ENCODE measurements around the gene SLC2A10.

Gene SLC2A10

DNA sequence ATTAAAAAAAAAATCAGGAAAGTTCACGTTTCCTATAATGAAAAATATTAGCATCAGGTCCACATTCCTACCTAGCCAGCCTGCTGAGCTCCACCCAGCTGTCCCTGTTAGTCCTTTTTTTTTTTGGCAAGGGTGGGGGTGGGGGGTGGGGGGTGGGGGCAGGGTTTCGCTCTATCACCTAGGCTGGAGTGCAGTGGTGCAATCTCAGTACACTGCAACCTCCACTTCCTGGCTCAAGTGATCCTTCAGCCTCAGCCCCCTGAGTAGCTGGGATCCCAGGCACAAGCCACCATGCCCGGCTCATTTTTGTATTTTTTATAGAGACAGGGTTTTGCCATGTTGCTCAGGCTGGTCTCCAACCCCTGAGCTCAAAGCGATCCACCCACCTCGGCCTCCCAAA is 7.5 kb upstream of the SLC2A10 start:
- TF ChIP-seq, protein P1, sequence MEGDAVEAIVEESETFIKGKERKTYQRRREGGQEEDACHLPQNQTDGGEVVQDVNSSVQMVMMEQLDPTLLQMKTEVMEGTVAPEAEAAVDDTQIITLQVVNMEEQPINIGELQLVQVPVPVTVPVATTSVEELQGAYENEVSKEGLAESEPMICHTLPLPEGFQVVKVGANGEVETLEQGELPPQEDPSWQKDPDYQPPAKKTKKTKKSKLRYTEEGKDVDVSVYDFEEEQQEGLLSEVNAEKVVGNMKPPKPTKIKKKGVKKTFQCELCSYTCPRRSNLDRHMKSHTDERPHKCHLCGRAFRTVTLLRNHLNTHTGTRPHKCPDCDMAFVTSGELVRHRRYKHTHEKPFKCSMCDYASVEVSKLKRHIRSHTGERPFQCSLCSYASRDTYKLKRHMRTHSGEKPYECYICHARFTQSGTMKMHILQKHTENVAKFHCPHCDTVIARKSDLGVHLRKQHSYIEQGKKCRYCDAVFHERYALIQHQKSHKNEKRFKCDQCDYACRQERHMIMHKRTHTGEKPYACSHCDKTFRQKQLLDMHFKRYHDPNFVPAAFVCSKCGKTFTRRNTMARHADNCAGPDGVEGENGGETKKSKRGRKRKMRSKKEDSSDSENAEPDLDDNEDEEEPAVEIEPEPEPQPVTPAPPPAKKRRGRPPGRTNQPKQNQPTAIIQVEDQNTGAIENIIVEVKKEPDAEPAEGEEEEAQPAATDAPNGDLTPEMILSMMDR (tag by site-specific recombination; IDR thresholded peaks at IDR 0.05): no peak
- TF ChIP-seq ZNF133 (tag by site-specific recombination; IDR thresholded peaks at IDR 0.05): no peak
- no peak for TF ChIP-seq EGR2 (tag by site-specific recombination; IDR thresholded peaks at IDR 0.05; ENCODE audit: low read depth)
- no peak for TF ChIP-seq ZNF140 (tag by site-specific recombination; IDR thresholded peaks at IDR 0.05)
- no peak for TF ChIP-seq MEIS1 (CRISPR knock-in tag; IDR thresholded peaks at IDR 0.05; ENCODE audit: borderline replicate concordance)
- TF ChIP-seq ZNF670 (tag by site-specific recombination; IDR thresholded peaks at IDR 0.05; ENCODE audit: low read depth): no peak
- no peak for TF ChIP-seq ZNF302 (tag by site-specific recombination; IDR thresholded peaks at IDR 0.05; ENCODE audit: low read depth)
- TF ChIP-seq ZNF155 (tag by site-specific recombination; IDR thresholded peaks at IDR 0.05): no peak
- no peak for TF ChIP-seq ZBTB20 (tag by site-specific recombination; IDR thresholded peaks at IDR 0.05)
- Histone ChIP-seq H3K9me3 (ENCODE audit: control insufficient read depth, insufficient read depth, low read depth, low read length) (no peaks in the 10 kb centered on the region), H3K4me3 (ENCODE audit: low read depth, low read length) (no peak overlapping the region), H3K4me1 (ENCODE audit: control insufficient read depth, insufficient read depth, low read length) (no peaks in the 10 kb centered on the region), H3K27ac (ENCODE audit: extremely low read depth, low read depth, low read length) (no peak overlapping the region), H3K36me3 (ENCODE audit: control insufficient read depth in 2 of 2, insufficient read depth in 1 of 2, low read length in 2 of 2) (no peaks in the 10 kb centered on the region)
- ChIA-PET POLR2A (no interaction called here), CTCF (interaction anchor here (0.6 to 1.2 kb wide), 3 partner anchors 9 to 140 kb away, joined by 5 to 9 read pairs (median 7); no protein-coding TSS in a partner anchor)

DNA sequence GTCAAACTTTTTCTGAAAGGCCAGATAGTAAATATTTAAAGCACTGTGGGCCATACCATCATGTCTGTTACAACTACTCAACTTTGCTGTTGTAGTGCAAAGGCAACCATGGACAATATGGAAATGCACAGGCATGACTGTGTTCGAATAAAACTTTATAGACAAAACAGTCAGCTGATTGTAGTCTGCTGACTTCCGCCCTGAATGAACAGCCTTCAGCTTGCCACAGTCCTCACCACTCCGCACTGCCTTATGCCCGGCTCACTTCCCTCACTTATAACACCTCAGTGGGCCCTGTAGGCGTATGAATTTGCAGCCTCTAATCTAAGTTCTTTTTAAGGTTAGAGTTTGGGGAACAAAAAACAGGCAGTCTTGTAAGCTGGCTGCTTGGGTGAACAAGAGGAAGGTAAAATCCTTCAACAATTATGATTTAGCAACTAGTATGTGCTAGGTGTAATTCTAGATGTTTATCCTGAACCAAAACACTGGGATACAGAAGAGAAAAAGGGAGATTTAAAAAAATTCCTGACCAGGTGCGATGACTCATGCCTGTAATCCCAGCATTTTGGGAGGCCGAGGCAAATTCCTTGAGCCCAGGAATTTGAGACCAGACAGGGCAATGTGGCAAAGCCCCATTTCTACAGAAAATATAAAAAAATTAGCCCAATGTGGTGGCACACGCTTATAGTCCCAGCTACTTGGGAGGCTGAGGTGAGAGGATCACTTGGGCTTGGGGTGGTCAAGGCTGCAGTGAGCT is 6.8 kb upstream of the SLC2A10 start:
- Histone ChIP-seq H3K36me3 (ENCODE audit: control insufficient read depth in 2 of 2, insufficient read depth in 1 of 2, low read length in 2 of 2) (no peaks in the 10 kb centered on the region), H3K27ac (ENCODE audit: extremely low read depth, low read depth, low read length) (no peak overlapping the region), H3K4me1 (ENCODE audit: control insufficient read depth, insufficient read depth, low read length) (no peaks in the 10 kb centered on the region), H3K9me3 (ENCODE audit: control insufficient read depth, insufficient read depth, low read depth, low read length) (no peaks in the 10 kb centered on the region), H3K4me3 (ENCODE audit: low read depth, low read length) (no peak overlapping the region)
- ChIA-PET CTCF (interaction anchor here (0.8 kb wide), 1 partner anchor 8 kb away, joined by 7 read pairs; no protein-coding TSS in a partner anchor), POLR2A (interaction anchor here (0.6 kb wide), 1 partner anchor 13 kb away, joined by 3 read pairs; the partner anchor contains the start of gene TP53RK)
- TF ChIP-seq, protein P2, sequence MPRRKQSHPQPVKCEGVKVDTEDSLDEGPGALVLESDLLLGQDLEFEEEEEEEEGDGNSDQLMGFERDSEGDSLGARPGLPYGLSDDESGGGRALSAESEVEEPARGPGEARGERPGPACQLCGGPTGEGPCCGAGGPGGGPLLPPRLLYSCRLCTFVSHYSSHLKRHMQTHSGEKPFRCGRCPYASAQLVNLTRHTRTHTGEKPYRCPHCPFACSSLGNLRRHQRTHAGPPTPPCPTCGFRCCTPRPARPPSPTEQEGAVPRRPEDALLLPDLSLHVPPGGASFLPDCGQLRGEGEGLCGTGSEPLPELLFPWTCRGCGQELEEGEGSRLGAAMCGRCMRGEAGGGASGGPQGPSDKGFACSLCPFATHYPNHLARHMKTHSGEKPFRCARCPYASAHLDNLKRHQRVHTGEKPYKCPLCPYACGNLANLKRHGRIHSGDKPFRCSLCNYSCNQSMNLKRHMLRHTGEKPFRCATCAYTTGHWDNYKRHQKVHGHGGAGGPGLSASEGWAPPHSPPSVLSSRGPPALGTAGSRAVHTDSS (tag by site-specific recombination; IDR thresholded peaks at IDR 0.05): no peak

DNA sequence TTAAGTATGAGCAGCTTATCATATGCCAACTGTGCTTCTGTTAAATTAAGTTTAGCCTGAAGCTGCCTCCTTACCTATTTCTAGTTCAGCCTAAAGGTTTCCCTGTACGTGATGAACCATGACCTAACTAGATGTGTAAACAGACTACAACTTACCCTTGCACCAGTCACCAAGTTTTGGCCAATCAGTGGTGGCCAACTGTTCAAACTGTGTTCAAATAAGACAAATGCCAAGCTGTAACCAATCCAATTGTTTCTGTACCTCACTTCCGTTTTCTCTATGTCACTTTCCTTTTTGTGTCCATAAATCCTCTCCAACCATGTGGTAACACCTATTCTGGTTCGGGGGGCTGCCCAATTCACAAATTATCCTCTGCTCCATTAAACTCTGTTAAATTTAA is 6.0 kb upstream of the SLC2A10 start:
- ChIA-PET CTCF (interaction anchor here (1.3 kb wide), 1 partner anchor 50 kb away, joined by 4 read pairs; no protein-coding TSS in a partner anchor), POLR2A (no interaction called here)
- Histone ChIP-seq H3K9me3 (ENCODE audit: control insufficient read depth, insufficient read depth, low read depth, low read length) (no peaks in the 10 kb centered on the region), H3K27ac (ENCODE audit: extremely low read depth, low read depth, low read length) (no peak overlapping the region), H3K4me1 (ENCODE audit: control insufficient read depth, insufficient read depth, low read length) (no peaks in the 10 kb centered on the region), H3K36me3 (ENCODE audit: control insufficient read depth in 2 of 2, insufficient read depth in 1 of 2, low read length in 2 of 2) (no peaks in the 10 kb centered on the region), H3K4me3 (ENCODE audit: low read depth, low read length) (no peak overlapping the region)
- TF ChIP-seq, protein P3, sequence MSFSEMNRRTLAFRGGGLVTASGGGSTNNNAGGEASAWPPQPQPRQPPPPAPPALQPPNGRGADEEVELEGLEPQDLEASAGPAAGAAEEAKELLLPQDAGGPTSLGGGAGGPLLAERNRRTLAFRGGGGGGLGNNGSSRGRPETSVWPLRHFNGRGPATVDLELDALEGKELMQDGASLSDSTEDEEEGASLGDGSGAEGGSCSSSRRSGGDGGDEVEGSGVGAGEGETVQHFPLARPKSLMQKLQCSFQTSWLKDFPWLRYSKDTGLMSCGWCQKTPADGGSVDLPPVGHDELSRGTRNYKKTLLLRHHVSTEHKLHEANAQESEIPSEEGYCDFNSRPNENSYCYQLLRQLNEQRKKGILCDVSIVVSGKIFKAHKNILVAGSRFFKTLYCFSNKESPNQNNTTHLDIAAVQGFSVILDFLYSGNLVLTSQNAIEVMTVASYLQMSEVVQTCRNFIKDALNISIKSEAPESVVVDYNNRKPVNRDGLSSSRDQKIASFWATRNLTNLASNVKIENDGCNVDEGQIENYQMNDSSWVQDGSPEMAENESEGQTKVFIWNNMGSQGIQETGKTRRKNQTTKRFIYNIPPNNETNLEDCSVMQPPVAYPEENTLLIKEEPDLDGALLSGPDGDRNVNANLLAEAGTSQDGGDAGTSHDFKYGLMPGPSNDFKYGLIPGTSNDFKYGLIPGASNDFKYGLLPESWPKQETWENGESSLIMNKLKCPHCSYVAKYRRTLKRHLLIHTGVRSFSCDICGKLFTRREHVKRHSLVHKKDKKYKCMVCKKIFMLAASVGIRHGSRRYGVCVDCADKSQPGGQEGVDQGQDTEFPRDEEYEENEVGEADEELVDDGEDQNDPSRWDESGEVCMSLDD (tag by site-specific recombination; IDR thresholded peaks at IDR 0.05): no peak
- no peak for TF ChIP-seq ZNF768 (tag by site-specific recombination; IDR thresholded peaks at IDR 0.05)
- TF ChIP-seq ZNF544 (tag by site-specific recombination; IDR thresholded peaks at IDR 0.05): no peak
- no peak for TF ChIP-seq ZNF677 (tag by site-specific recombination; IDR thresholded peaks at IDR 0.05)
- TF ChIP-seq, protein P4, sequence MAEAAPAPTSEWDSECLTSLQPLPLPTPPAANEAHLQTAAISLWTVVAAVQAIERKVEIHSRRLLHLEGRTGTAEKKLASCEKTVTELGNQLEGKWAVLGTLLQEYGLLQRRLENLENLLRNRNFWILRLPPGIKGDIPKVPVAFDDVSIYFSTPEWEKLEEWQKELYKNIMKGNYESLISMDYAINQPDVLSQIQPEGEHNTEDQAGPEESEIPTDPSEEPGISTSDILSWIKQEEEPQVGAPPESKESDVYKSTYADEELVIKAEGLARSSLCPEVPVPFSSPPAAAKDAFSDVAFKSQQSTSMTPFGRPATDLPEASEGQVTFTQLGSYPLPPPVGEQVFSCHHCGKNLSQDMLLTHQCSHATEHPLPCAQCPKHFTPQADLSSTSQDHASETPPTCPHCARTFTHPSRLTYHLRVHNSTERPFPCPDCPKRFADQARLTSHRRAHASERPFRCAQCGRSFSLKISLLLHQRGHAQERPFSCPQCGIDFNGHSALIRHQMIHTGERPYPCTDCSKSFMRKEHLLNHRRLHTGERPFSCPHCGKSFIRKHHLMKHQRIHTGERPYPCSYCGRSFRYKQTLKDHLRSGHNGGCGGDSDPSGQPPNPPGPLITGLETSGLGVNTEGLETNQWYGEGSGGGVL (tag by site-specific recombination; IDR thresholded peaks at IDR 0.05): no peak
- no peak for TF ChIP-seq ZBTB17 (tag by site-specific recombination; IDR thresholded peaks at IDR 0.05)
- TF ChIP-seq ZNF175 (tag by site-specific recombination; IDR thresholded peaks at IDR 0.05): no peak
- TF ChIP-seq ZNF112 (tag by site-specific recombination; IDR thresholded peaks at IDR 0.05): no peak
- no peak for TF ChIP-seq BCL11A (tag by site-specific recombination; IDR thresholded peaks at IDR 0.05; ENCODE audit: low read depth)
- no peak for TF ChIP-seq OSR2 (tag by site-specific recombination; IDR thresholded peaks at IDR 0.05)
- TF ChIP-seq ZNF621 (tag by site-specific recombination; IDR thresholded peaks at IDR 0.05): no peak
- no peak for TF ChIP-seq SCRT2 (tag by site-specific recombination; IDR thresholded peaks at IDR 0.05)
- TF ChIP-seq ZNF501 (tag by site-specific recombination; IDR thresholded peaks at IDR 0.05): no peak
- no peak for TF ChIP-seq ZNF664 (tag by site-specific recombination; IDR thresholded peaks at IDR 0.05)
- no peak for TF ChIP-seq GLI4 (tag by site-specific recombination; IDR thresholded peaks at IDR 0.05)
